Urinary bladder (tissue), 4 donors: ENCODE results near the gene PARS2. TPM values are rescaled to one million over a fixed set of nuclear protein-coding genes. Genes with fewer than 3 reads are reported as not detected.

ENCODE experiments used
- DNase-seq: peaks from one replicate; pipeline ENCODE4 v3.0.0-alpha.2; 2015; ENCODE audit errors: extremely low spot score
- H3K27ac ChIP-seq: one replicate; pipeline ENCODE4 v1.5.1; 2013; ENCODE audit warnings: low read depth, mild to moderate bottlenecking, moderate library complexity
- H3K36me3 ChIP-seq: one replicate; pipeline ENCODE4 v1.6.1; 2013; ENCODE audit warnings: mild to moderate bottlenecking, moderate library complexity; ENCODE audit not compliant: insufficient read depth
- H3K4me1 ChIP-seq: one replicate; pipeline ENCODE4 v1.6.1; 2013; ENCODE audit warnings: mild to moderate bottlenecking, moderate library complexity; ENCODE audit not compliant: insufficient read depth
- H3K4me3 ChIP-seq: one replicate; pipeline ENCODE4 v1.5.1; 2013; ENCODE audit warnings: low read depth, low read length
- WGBS: extraction: QIAGEN DNeasy Blood & Tissue Kit; methylation state at CpG from one replicate; pipeline ENCODE4 v1.1.7; 2013; 5-methylcytosine and 5-hydroxymethylcytosine counted together
- polyA plus RNA-seq: library from polyadenylated mRNA; stranded (reverse); fragments of 200-250 nt; gene quantifications from one replicate; pipeline ENCODE4 v1.2.3, GENCODE V29; 2013
- total RNA-seq: library from RNA; depleted of rRNA; stranded (reverse); fragments of >200 nt; gene quantifications from one replicate; pipeline ENCODE4 v1.2.3, GENCODE V29; 2014
- donor health status: healthy with polysubstance abuse.
- donor health status: healthy.

PARS2 gene
- total and polyA plus RNA-seq, 2 donors, result 3.3 to 4.0 TPM

DNA sequence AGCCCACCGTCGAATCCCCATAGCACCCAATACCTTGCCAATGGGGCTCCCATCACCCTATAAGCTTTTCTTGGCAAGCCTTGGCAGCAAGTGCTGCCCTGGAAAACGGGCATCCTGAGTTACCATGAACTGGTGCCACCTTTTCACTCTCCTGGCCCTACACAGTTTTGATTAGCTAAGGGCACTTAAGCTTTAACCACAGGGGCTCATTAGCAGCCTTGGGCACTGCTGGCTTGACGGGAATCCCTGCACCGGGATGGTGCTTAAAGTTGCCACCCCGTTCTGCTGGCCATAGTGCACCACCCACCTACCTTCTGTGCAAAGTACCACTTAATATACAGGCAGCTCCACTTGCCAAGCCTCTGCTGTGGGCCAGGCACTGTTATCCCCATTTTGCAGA, 13.7 kb downstream of the PARS2 start:
- 83% methylated on average over 6 of the region's 6 CpGs for WGBS
- H3K27ac ChIP-seq, result no peak overlapping the region
- no peaks in the 10 kb centered on the region for H3K4me1 ChIP-seq
- no peak for DNase-seq
- no peaks in the 10 kb centered on the region for H3K36me3 ChIP-seq
- H3K4me3 ChIP-seq, result no peak overlapping the region

DNA sequence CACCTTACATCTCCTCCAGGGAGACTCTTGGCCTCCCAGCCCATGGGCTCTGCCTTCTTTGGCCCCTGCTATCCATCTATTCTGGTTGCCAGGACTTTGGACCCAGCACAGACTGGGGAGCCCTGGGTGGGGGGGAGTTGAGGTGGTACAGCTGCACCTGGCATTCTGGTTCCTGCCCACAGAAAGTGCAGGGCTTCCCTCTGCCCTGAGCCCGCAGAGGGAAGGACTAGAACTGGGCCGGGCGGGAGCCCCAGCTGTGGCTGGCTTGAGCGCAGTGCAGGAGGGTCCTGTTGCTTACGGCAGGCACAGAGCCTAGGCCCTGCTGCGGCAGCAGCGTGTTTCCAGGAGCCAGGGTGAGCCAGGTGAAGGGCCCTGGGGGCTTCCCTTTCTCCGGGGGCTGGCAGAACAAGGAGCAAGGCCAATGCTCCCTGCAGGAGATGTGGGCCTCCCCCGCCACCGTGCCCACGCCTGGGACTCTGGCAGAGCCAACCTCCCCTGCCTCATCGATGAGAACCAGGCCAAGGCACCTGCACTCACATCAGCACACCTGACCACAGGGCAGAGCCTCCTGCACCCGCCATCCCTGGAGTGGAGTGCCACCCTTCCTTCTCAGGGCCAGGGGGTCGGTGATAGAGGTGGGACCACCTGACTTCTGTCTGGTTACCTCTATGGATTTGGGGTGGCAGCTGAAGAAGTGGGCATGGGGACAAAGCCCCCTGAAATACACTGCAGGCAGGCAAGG, 16.1 kb downstream of the PARS2 start:
- 83% methylated on average over 14 of the region's 14 CpGs for WGBS

DNA sequence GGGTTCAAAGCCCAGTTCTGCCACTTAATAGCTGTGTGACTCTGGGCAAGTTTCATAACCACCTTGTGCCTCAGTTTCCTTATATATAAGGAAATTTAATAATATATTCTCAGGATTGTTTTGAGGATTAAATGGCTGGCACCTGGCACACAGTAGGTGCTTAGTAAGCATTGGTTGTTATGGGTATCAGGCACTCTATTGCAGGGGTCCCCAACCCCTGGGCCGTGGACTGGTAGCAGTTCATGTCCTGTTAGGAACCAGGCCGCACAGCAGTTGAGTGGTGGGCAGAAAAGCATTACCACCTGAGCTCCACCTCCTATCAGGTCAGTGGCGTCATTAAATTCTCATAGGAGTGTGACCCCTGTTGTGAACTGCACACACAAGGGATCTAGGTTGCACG, 18.5 kb downstream of the PARS2 start:
- no peak overlapping the region for H3K4me3 ChIP-seq
- 97% methylated on average over 4 of the region's 4 CpGs for WGBS

More for the DNA sequence above, 16.1 kb downstream of the PARS2 start:
- DNase-seq, result no peak
- no peak overlapping the region for H3K4me3 ChIP-seq
- no peaks in the 10 kb centered on the region for H3K36me3 ChIP-seq
- H3K27ac ChIP-seq, result no peak overlapping the region
- H3K4me1 ChIP-seq, result no peaks in the 10 kb centered on the region

DNA sequence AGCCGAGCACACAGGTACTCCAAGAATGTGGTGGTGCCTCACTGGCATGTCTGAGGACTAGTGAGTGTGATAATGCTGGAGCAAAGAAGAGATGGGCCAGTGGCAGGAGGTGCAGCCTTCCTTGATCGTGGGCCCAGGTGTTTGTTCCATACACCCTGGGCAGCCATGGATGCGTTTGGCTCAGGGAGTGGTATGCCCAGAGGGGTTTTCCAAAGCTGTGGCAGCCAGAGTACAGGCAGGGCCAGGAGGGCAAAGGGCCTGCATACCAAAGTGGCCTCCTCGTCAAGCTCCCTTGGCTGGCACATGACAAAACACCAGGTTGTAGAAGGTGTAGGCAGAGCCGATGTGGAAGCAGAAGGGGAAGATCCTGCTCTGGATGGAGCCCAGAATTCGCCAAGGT, 19.0 kb downstream of the PARS2 start:
- peaks cover 3% of the 10 kb centered on the region for H3K36me3 ChIP-seq
- no peak overlapping the region for H3K4me3 ChIP-seq

More for the DNA sequence above, 18.5 kb downstream of the PARS2 start:
- peaks cover 3% of the 10 kb centered on the region for H3K36me3 ChIP-seq
- DNase-seq, result no peak
- H3K27ac ChIP-seq, result no peak overlapping the region
- H3K4me1 ChIP-seq, result no peaks in the 10 kb centered on the region

DNA sequence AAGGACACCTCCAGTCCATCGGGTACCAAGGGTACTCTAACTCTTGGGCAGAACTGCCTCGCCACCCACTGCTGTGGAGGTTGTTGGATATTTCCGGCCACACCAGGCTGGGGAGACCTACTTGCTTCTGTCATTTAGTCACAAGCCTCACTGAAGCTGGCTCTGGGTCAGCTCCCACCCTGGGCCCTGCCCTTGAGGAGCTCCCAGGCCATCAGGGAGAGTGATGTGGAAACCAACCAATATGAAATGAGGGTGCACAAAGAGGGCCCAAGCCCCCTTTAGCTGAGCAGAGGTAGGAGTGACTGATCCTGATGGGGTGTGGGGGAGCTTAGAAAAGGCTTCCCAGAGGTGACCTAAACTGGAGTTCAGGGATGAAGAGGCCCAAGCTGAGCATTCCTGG, 19.6 kb downstream of the PARS2 start:
- Histone ChIP-seq H3K4me1 (no peaks in the 10 kb centered on the region), H3K36me3 (peaks cover 3% of the 10 kb centered on the region), H3K4me3 (no peak overlapping the region), H3K27ac (no peak overlapping the region)
- no peak for DNase-seq
- 91% methylated on average over 3 of the region's 3 CpGs for WGBS

More for the DNA sequence above, 19.0 kb downstream of the PARS2 start:
- DNase-seq, result no peak
- WGBS, result 90% methylated on average over 6 of the region's 6 CpGs
- H3K27ac ChIP-seq, result no peak overlapping the region
- no peaks in the 10 kb centered on the region for H3K4me1 ChIP-seq

DNA sequence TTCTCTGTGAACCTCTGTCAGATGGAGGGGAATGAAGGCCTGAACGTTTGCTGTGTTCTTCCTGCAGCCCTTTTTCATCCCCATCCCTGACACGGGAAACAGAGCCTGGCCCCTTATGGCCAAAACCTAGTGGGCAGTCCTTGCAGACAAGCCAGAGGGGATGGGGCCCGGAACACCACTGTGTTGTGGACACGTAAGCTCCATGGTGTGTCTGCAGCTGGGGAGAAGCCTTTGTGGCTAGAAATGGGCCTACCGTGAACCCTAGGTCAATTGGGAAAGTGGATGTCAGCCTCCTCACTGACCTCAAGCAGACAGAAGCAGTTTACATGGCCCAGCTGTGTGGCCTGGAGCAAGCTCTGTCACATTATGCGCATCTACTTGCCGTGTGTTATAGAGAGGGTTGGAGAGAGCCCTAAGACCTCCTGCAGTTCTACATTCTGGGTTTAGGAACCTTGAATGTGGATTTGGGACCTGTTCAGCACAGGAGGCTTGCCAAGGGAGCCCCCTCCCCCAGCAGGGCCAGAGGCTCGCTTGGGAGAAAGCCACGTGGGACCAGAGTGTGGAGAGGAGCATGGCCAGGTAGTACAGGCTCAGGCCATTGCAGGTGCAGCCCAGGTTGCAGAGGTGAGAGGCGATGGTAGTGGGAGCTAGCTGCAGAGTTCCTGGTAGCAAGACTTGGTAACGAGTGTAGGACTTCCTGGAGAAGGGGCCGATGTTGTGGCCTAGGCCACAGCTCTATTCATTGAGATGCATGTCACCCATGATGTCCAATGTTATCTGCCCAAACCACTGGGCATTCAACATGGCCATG, 20.7 kb downstream of the PARS2 start:
- Histone ChIP-seq H3K27ac (no peak overlapping the region), H3K36me3 (peaks cover 3% of the 10 kb centered on the region), H3K4me3 (no peak overlapping the region), H3K4me1 (no peaks in the 10 kb centered on the region)
- WGBS, result 82% methylated on average over 12 of the region's 12 CpGs
- DNase-seq, result no peak

DNA sequence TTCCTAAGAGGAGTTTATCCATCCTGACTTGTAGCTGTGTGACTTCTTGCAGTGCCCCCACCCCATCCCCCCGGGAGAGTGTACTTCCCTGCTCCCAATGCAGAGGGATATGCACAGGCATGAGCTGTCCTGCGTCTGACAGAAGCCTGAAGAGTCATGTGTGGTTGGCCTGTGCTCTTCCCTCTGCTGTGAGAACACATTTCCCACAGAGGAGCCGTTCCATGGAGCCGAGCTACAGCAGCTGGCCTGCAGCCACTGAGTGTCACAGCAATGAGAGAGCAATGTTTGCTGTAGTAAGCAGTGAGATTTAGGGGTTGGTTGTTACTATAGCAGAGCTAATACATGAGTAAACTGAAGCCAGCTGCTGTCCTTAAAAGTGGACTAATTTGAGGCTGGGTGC, 22.0 kb downstream of the PARS2 start:
- 42% methylated on average over 4 of the region's 4 CpGs for WGBS
- DNase-seq, result no peak
- H3K4me1 ChIP-seq, result no peaks in the 10 kb centered on the region
- H3K27ac ChIP-seq, result no peak overlapping the region
- no peak overlapping the region for H3K4me3 ChIP-seq
- peaks cover 6% of the 10 kb centered on the region for H3K36me3 ChIP-seq

DNA sequence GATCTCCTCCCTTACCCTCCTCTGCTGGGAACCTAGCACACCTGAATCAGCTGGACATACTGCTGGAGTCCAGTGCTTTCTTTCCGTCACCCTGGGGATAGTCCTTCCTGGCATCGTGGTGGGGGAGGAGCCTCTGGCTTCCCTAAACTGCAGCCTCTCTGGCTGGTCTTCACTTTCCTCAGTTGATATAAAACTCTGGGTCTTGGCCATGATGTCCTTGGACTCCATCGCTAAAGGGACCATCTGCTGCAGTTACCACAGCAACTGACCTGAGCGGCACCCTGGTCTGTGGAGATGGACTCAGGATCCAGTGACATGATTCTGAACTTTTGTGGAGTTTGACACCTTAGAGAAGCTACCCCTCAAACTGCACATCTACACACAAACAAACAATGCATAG, 22.8 kb downstream of the PARS2 start:
- DNase-seq, result no peak
- H3K27ac ChIP-seq, result no peak overlapping the region
- H3K4me1 ChIP-seq, result no peaks in the 10 kb centered on the region
- no peak overlapping the region for H3K4me3 ChIP-seq
- H3K36me3 ChIP-seq, result peaks cover 6% of the 10 kb centered on the region
- WGBS, result 91% methylated on average over 4 of the region's 4 CpGs

DNA sequence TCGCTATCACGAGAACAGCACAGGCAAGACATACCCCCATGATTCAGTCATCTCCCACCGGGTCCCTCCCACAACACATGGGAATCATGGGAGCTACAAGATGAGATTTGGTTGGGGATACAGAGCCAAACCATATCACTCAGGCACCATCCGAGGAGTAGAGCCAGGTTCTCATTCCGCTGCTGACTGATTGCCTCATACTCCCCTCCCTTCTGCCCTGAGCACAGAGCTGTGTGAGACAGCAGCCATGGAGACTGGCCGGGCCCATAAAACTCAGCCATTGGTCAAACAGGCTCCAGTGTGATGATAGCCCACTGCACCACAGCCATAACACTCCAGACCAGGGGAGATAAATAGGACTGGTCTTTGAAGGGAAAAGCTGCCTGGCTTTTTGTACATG, 26.1 kb downstream of the PARS2 start:
- peaks cover 6% of the 10 kb centered on the region for H3K36me3 ChIP-seq

DNA sequence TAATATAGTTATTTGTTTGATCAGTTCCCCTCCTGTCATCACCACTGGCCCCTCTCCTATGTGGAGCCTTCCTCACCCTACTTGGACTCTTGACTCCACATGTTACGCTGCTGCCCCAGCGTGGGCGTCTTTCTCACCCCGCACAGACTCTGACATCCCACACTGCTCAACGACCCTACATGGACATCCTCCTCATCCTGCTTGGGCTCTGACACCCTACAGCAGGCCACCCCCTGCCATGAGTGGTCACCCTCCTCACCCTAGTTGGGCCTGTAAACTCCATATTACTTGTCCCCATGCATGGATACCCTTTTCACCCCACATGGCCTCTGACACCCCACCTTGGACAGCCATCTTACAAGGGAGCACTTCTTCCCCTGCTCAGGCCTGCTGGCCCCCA, 27.6 kb downstream of the PARS2 start:
- 96% methylated on average over 5 of the region's 5 CpGs for WGBS
- no peak for DNase-seq
- Histone ChIP-seq H3K4me3 (no peak overlapping the region), H3K27ac (no peak overlapping the region), H3K36me3 (peaks cover 5% of the 10 kb centered on the region), H3K4me1 (no peaks in the 10 kb centered on the region)

More for the DNA sequence above, 26.1 kb downstream of the PARS2 start:
- WGBS, result 84% methylated on average over 6 of the region's 6 CpGs
- H3K4me1 ChIP-seq, result no peaks in the 10 kb centered on the region
- no peak for DNase-seq
- H3K27ac ChIP-seq, result no peak overlapping the region
- no peak overlapping the region for H3K4me3 ChIP-seq

DNA sequence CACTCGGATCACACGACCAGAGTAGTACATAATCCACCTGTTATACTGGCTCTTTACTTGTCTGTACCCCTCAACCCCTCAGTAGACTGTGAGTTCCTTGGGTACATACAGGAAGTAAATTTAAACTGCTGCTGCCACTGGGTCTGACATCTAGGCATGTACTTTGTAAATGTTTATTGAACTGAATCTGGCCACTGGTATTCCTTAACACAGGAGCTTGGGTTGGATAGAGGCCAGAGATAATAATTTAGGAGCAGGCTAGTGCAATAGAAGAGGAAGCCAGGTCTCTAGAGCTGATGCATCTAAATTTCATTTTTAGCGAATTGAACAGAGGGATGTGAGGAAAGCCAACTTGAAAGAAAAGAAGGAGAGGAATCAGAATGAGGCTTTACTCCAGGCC, 36.3 kb downstream of the PARS2 start:
- H3K27ac ChIP-seq, result no peak overlapping the region
- DNase-seq, result no peak
- H3K4me1 ChIP-seq, result no peaks in the 10 kb centered on the region
- H3K4me3 ChIP-seq, result no peak overlapping the region
- 54% methylated on average over 3 of the region's 3 CpGs for WGBS
- H3K36me3 ChIP-seq, result peaks cover 12% of the 10 kb centered on the region

DNA sequence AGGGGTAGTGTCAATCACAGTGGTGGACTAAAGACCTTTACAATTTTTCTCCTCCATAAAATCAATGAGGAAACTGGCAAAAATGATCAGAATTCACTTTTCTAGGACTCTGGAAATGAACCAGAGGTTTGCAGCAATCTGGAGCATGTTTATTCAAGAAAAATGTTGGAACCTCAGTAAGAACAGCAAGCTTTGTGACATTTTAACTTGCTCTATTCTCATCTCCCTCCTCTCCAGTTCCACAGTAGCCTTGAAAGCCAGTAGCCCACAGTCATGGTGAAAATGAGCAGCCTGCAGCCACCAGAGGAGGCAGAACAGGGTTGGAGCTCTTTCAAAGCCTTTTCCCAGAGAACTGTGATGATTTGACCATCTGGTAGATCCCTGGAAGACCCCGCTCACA, 39.6 kb downstream of the PARS2 start:
- Histone ChIP-seq H3K4me1 (no peaks in the 10 kb centered on the region), H3K27ac (no peak overlapping the region), H3K36me3 (peaks cover 10% of the 10 kb centered on the region), H3K4me3 (no peak overlapping the region)
- DNase-seq, result no peak
- 100% methylated on average over 1 of the region's 1 CpG for WGBS

DNA sequence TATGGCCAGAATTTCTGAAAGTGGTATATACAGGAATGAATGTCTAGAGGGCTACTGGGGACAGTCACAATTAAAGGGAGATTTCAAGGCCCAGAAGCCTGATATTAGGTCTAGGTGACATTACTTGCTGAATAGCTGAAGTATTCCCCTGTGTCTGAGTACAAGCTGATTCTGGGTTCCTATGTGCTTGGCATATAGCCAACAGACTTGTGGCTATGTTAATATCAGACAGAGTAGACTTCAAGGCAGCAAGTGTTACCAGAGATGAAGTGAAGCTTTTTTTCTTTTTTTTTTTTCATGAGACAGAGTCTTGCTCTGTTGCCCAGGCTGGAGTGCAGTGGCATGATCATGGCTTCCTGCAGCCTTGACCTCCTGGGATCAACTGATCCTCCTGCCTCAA, 40.3 kb downstream of the PARS2 start:
- H3K4me3 ChIP-seq, result no peak overlapping the region
- no peak overlapping the region for H3K27ac ChIP-seq
- no peak for DNase-seq
- H3K36me3 ChIP-seq, result peaks cover 13% of the 10 kb centered on the region
- H3K4me1 ChIP-seq, result no peaks in the 10 kb centered on the region

DNA sequence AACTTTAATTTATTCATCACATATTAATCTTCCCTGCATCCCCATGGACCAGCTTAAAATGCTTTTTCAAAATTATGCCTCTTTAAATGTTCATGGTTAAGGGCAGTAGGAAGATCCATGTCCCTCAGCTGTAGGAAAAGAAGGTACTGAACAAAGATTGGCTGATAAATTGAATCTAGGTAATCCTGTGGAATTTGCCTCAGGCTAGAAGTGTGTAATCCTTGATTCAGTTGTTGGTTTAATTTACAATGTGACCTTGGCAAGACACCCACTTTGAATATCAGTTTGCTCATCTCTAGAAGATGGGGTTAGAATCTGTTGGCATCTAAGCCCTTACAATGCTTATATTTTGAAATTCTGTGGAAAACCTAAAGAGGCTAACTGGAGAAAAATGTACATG, 42.6 kb downstream of the PARS2 start:
- Histone ChIP-seq H3K27ac (no peak overlapping the region), H3K4me1 (no peaks in the 10 kb centered on the region), H3K36me3 (peaks cover 16% of the 10 kb centered on the region), H3K4me3 (no peak overlapping the region)
- DNase-seq, result no peak
